BJ (cell line): ENCODE measurements around the gene ADM. TPM values are rescaled to one million over a fixed set of nuclear protein-coding genes. Genes with fewer than 3 reads are reported as not detected.

Experiments used
- CTCF ChIA-PET: fragments of 350-600 bp; formaldehyde crosslinking; extraction: SDS; loops from one replicate; lab custom pipeline; 2021; ENCODE audit warnings: antibody characterized with exemption, inconsistent platforms; lab: Yijun Ruan, JAX
- POLR2A ChIA-PET: fragments of 300-600 bp; sonication (Branson Sonifier 250); formaldehyde crosslinking; extraction: SDS; loops from one replicate; lab custom pipeline; 2021; ENCODE audit warnings: antibody characterized with exemption; lab: Charles Lee
- DNase-seq: peaks from one replicate; pipeline ENCODE4 v3.0.0-alpha.2; 2011; ENCODE audit warnings: low read depth
- H3K27me3 ChIP-seq: 2 replicates; pipeline ENCODE4 v1.6.0; 2011; ENCODE audit warnings: low read length; ENCODE audit not compliant: control insufficient read depth, insufficient read depth
- H3K36me3 ChIP-seq: 2 replicates; pipeline ENCODE4 v1.5.1; 2011; ENCODE audit warnings: low read length; ENCODE audit not compliant: control insufficient read depth, insufficient read depth
- H3K4me3 ChIP-seq: 2 replicates; pipeline ENCODE4 v1.5.1; 2011; ENCODE audit warnings: low read depth, mild to moderate bottlenecking, control low read depth, low read length
- polyA plus RNA-seq: library from polyadenylated mRNA; depleted of rRNA; stranded (reverse); fragments of >200 nt; gene quantifications from 2 replicates; pipeline ENCODE4 v1.2.3, GENCODE V29; 2011
- TF ChIP-seq, protein P1 (sequence below): IDR thresholded peaks from 2 replicates; pipeline ENCODE4 v1.5.1; 2011; ENCODE audit warnings: low read depth, mild to moderate bottlenecking, control low read depth, inconsistent platforms, low read length, moderate library complexity; ENCODE audit not compliant: insufficient read depth

ADM gene
- polyA plus RNA-seq, 1 experiment: 569 TPM

DNA sequence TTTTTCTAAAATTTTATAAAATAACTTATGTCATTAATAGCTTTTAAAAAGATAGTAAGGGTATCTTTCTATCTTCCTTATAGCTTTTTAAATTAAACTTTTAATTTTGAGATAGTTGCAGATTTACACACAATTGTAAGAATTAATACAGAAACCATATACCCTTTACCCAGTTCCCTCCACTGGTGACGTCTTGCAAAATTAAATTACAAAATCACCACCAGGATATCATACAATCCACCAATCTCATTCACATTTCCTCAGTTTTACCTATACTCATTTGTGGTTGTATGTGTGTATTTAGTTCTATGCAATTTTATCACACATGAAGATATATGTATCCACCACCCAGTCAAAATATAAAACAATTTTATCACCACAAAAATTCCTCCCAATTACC lies 20.9 kb upstream of the ADM start:
- Histone ChIP-seq H3K27me3 (no peaks in the 10 kb centered on the region), H3K36me3 (0 out of 2 replicates have a peak, but pooled peaks cover 4% of the 10 kb centered on the region), H3K4me3 (no peak overlapping the region)
- TF ChIP-seq, protein P1, sequence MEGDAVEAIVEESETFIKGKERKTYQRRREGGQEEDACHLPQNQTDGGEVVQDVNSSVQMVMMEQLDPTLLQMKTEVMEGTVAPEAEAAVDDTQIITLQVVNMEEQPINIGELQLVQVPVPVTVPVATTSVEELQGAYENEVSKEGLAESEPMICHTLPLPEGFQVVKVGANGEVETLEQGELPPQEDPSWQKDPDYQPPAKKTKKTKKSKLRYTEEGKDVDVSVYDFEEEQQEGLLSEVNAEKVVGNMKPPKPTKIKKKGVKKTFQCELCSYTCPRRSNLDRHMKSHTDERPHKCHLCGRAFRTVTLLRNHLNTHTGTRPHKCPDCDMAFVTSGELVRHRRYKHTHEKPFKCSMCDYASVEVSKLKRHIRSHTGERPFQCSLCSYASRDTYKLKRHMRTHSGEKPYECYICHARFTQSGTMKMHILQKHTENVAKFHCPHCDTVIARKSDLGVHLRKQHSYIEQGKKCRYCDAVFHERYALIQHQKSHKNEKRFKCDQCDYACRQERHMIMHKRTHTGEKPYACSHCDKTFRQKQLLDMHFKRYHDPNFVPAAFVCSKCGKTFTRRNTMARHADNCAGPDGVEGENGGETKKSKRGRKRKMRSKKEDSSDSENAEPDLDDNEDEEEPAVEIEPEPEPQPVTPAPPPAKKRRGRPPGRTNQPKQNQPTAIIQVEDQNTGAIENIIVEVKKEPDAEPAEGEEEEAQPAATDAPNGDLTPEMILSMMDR: no peak
- ChIA-PET CTCF (interaction anchor here (1.4 kb wide), 1 partner anchor 76 kb away, joined by 3 read pairs; no protein-coding TSS in a partner anchor), POLR2A (no interaction called here)
- no peak for DNase-seq

DNA sequence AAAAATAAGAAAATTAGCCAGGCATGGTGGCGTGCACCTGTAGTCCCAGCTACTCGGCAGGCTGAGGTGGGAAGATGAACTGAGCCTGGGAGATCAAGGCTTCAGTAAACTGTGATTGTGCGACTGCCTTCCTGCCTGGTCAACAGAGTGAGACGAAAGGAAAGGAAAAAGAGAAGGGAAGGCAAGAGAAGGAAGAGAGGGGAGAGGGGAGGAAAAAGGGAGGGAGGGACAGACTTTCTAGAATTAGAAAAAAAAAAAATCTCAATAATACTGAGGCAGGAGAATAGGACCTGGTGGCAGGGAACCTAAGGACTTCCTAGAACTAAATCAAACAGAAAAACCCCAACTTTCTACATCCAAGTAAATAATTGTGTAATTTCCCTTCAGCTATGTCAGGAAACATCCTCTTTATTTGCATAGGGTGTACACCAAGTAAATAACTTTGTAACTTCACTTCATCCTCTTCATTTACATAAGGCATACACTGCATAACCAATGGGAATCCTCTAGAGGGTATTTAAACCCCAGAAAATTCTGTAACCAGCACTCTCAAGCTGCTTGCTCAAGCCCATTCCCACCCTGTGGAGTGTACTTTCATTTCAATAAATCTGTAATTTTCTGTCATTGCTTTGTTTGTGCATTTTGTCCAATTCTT lies 19.6 kb upstream of the ADM start:
- CTCF ChIA-PET: interaction anchor here (0.6 to 1.4 kb wide), 5 partner anchors 10 to 78 kb away, joined by 3 to 4 read pairs (median 3); no protein-coding TSS in a partner anchor
- Histone ChIP-seq H3K4me3 (no peak overlapping the region), H3K27me3 (no peaks in the 10 kb centered on the region), H3K36me3 (peaks cover 8% of the 10 kb centered on the region; the same call in 1 of the 2 replicates)
- POLR2A ChIA-PET: no interaction called here
- no peak for DNase-seq
- TF ChIP-seq, protein P1: no peak

DNA sequence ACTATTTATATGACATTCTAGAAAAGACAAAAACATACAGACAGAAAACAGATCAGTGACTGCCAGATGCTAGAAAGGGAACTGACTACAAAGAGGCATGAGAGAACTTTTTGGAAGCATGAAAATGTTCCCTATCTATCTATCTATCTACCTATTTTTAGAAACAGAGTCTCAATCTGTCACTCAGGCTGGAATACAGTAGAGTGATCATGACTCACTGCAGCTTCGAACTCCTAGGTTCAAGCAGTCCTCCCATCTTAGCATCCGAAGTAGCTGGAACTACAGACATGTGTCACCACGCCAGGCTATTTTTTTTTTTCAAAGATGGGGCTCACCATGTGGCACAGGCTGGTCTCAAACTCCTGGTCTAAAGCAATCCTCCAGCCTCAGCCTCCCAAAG lies 17.7 kb upstream of the ADM start:
- CTCF ChIA-PET: no interaction called here
- no peaks in the 10 kb centered on the region for H3K27me3 ChIP-seq
- TF ChIP-seq, protein P1: no peak
- peaks cover 8% of the 10 kb centered on the region; the same call in 1 of the 2 replicates for H3K36me3 ChIP-seq
- H3K4me3 ChIP-seq: no peak overlapping the region
- POLR2A ChIA-PET: no interaction called here
- no peak for DNase-seq

DNA sequence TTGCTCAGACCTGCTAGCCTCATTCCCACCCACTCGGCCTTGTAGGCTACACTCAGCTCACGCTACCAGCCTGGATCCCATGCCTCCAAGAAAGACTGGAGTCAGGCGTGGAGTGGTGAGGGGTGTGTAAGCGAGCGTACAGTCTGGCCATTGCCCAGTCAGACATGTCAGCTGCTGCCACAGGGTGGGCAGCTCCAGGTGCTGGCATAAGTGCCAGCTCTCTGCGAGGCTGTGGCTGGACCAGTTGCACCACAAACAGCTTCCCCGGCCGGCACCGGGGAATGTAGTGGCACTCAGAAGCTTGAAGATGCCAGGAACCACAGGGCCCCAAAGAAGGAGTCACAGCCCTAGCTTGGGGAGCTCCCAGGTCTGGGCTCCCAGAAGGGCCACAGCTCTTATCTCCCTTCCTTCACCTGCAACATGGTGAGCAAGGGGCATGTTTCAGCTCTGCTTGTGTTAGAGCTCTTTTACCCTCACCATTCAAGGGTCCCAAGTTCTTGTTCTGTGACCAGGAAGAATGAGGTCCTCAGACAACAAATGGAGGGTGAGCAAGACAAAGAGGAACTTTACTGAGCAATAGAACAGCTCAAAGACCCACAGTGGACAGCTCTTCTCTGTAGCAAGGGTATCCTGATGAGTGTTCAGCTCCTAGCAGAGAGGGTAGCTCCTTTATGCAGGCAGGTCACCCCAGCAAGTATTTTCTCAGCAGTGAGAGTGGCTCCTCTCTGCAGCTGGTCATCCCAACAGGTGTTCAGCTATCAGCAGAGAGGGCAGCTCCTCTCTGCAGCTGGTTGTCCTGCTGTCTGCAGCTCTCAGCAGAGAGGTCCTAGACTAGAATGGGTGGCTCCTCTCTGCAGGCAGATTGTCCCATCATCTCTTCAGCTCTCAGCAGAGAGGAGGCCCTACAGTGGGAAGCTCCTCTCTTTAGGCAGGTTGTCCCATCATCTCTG lies 16.8 kb upstream of the ADM start:
- Histone ChIP-seq H3K4me3 (no peak overlapping the region), H3K27me3 (no peaks in the 10 kb centered on the region), H3K36me3 (peaks cover 8% of the 10 kb centered on the region; the same call in 1 of the 2 replicates)
- CTCF ChIA-PET: interaction anchor here (0.6 to 0.8 kb wide), 3 partner anchors 14 to 80 kb away, joined by 3 read pairs; no protein-coding TSS in a partner anchor
- TF ChIP-seq, protein P1: no peak
- POLR2A ChIA-PET: interaction anchor here (0.5 kb wide), 1 partner anchor 33 kb away, joined by 3 read pairs; no protein-coding TSS in a partner anchor
- DNase-seq: no peak
